Measurements from ENCODE around the gene RAMP1. TPM values are rescaled to one million over a fixed set of nuclear protein-coding genes. Genes with fewer than 3 reads are reported as not detected.

Gene RAMP1
- polyA plus RNA-seq, 1 donor from 2014 or later, result 25.5 TPM

- no peak for TF ChIP-seq EP300 (conservative IDR thresholded peaks at IDR 0.05; ENCODE audit: poor library complexity, severe bottlenecking)
- no peak for TF ChIP-seq CTCF (IDR thresholded peaks at IDR 0.05; ENCODE audit: poor library complexity, severe bottlenecking)
- TF ChIP-seq REST (IDR thresholded peaks at IDR 0.05; ENCODE audit: borderline replicate concordance), result no peak
- TF ChIP-seq RAD21 (conservative IDR thresholded peaks at IDR 0.05), result no peak
- no peak for TF ChIP-seq POLR2AphosphoS5 (IDR thresholded peaks at IDR 0.05)
- TF ChIP-seq MXI1 (conservative IDR thresholded peaks at IDR 0.05; ENCODE audit: poor library complexity, severe bottlenecking), result no peak
- no peak for TF ChIP-seq SMC3 (conservative IDR thresholded peaks at IDR 0.05; ENCODE audit: poor library complexity)
- TF ChIP-seq EZH2 (IDR thresholded peaks at IDR 0.05; ENCODE audit: borderline replicate concordance, insufficient read depth, low read length, poor library complexity, severe bottlenecking), result no peak
- TF ChIP-seq TAF1 (IDR thresholded peaks at IDR 0.05; ENCODE audit: low read depth), result no peak
- Histone ChIP-seq H3K79me2 (replicated peaks; ENCODE audit: insufficient read depth, low read length) (no peaks in the 10 kb centered on the region), H3K4me3 (ENCODE audit: low read length) (no peak overlapping the region), H3K27me3 (ENCODE audit: insufficient read depth, low read depth, low read length) (no peaks in the 10 kb centered on the region), H3K36me3 (ENCODE audit: insufficient read depth, low read length) (no peaks in the 10 kb centered on the region), H3K9ac (ENCODE audit: low read length) (no peak overlapping the region), H3K27ac (ENCODE audit: low read length) (no peak overlapping the region), H3K4me2 (ENCODE audit: low read length) (no peak overlapping the region), H2AFZ (ENCODE audit: low read depth, low read length) (no peak overlapping the region), H4K20me1 (ENCODE audit: insufficient read depth) (no peaks in the 10 kb centered on the region), H3K9me3 (ENCODE audit: low read length) (peaks cover 5% of the 10 kb centered on the region), H3F3A (ENCODE audit: insufficient read depth, low read length, poor library complexity, severe bottlenecking) (no peaks in the 10 kb centered on the region), H3K9me2 (ENCODE audit: insufficient read depth, low read length) (no peaks in the 10 kb centered on the region)
Measured at GRCh38 chr2:237907144-237907543, 47.7 kb downstream of the RAMP1 start.

- Histone ChIP-seq H2AFZ (ENCODE audit: low read depth, low read length) (no peak overlapping the region), H3K4me2 (ENCODE audit: low read length) (no peak overlapping the region), H3K4me3 (ENCODE audit: low read length) (no peak overlapping the region), H3K9ac (ENCODE audit: low read length) (no peak overlapping the region), H3K9me3 (ENCODE audit: low read length) (peaks cover 5% of the 10 kb centered on the region), H4K20me1 (ENCODE audit: insufficient read depth) (no peaks in the 10 kb centered on the region), H3K79me2 (replicated peaks; ENCODE audit: insufficient read depth, low read length) (no peaks in the 10 kb centered on the region), H3K9me2 (ENCODE audit: insufficient read depth, low read length) (no peaks in the 10 kb centered on the region), H3K27ac (ENCODE audit: low read length) (no peak overlapping the region), H3F3A (ENCODE audit: insufficient read depth, low read length, poor library complexity, severe bottlenecking) (no peaks in the 10 kb centered on the region), H3K27me3 (ENCODE audit: insufficient read depth, low read depth, low read length) (no peaks in the 10 kb centered on the region), H3K36me3 (ENCODE audit: insufficient read depth, low read length) (no peaks in the 10 kb centered on the region)
- no peak for TF ChIP-seq SMC3 (conservative IDR thresholded peaks at IDR 0.05; ENCODE audit: poor library complexity)
- TF ChIP-seq EZH2 (IDR thresholded peaks at IDR 0.05; ENCODE audit: borderline replicate concordance, insufficient read depth, low read length, poor library complexity, severe bottlenecking), result no peak
- no peak for TF ChIP-seq CTCF (IDR thresholded peaks at IDR 0.05; ENCODE audit: poor library complexity, severe bottlenecking)
- no peak for TF ChIP-seq TAF1 (IDR thresholded peaks at IDR 0.05; ENCODE audit: low read depth)
- no peak for TF ChIP-seq MXI1 (conservative IDR thresholded peaks at IDR 0.05; ENCODE audit: poor library complexity, severe bottlenecking)
- TF ChIP-seq REST (IDR thresholded peaks at IDR 0.05; ENCODE audit: borderline replicate concordance), result no peak
- no peak for TF ChIP-seq RAD21 (conservative IDR thresholded peaks at IDR 0.05)
- TF ChIP-seq POLR2AphosphoS5 (IDR thresholded peaks at IDR 0.05), result no peak
- TF ChIP-seq EP300 (conservative IDR thresholded peaks at IDR 0.05; ENCODE audit: poor library complexity, severe bottlenecking), result no peak
Measured at GRCh38 chr2:237909075-237909695, 49.8 kb downstream of the RAMP1 start.
